Brain microvascular endothelial cell (primary cell): ENCODE data around the gene CREBZF.
"Not testable (repeated sequence)": the region's sequence is repeated elsewhere in the genome, so short reads cannot be mapped to it uniquely, and the experiment has no call there.

Source experiments
- DNase-seq: peaks from one replicate; pipeline ENCODE4 v3.0.0-alpha.2; 2020
- H3K27ac ChIP-seq: fragments of 250-450 bp; sonication (Bioruptor Pico); 2 replicates; pipeline ENCODE4 v1.5.1; 2020; ENCODE audit warnings: mild to moderate bottlenecking, moderate library complexity
- H3K27me3 ChIP-seq: fragments of 250-450 bp; sonication (Bioruptor Pico); replicated peaks from 2 replicates; pipeline ENCODE4 v1.5.1; 2020; ENCODE audit warnings: mild to moderate bottlenecking
- H3K36me3 ChIP-seq: fragments of 250-450 bp; sonication (Bioruptor Pico); replicated peaks from 2 replicates; pipeline ENCODE4 v1.5.1; 2020; ENCODE audit warnings: mild to moderate bottlenecking
- H3K4me3 ChIP-seq: 2 replicates; pipeline ENCODE4 v1.5.1; 2011; ENCODE audit warnings: low read depth, mild to moderate bottlenecking, control low read depth, low read length, moderate library complexity
- CTCF ChIP-seq: IDR thresholded peaks from 2 replicates; pipeline ENCODE4 v1.5.1; 2011; ENCODE audit warnings: low read depth, mild to moderate bottlenecking, moderate library complexity, low read length, control low read depth, inconsistent platforms; ENCODE audit errors: missing control alignments
- in situ Hi-C: cut with HindIII; loops from 2 replicates; pipeline ENCODE4 v1.10.0; 2017; ENCODE audit warnings: low sequenced_read_pairs, low pct_ligation_motif_present

The CREBZF gene

GRCh38 chr11:85626496-85626895 lies 38.4 kb downstream of the CREBZF start:
- DNase-seq, result no peak
- H3K27me3 ChIP-seq, result no peaks in the 10 kb centered on the region
- in situ Hi-C loops, result no loop called here
- no peak for TF ChIP-seq CTCF
- no peak overlapping the region for H3K27ac ChIP-seq
- no peak overlapping the region for H3K4me3 ChIP-seq
- no peaks in the 10 kb centered on the region for H3K36me3 ChIP-seq

GRCh38 chr11:85620256-85620655 lies 44.7 kb downstream of the CREBZF start:
- H3K4me3 ChIP-seq, result no peak overlapping the region
- H3K27me3 ChIP-seq, result no peaks in the 10 kb centered on the region
- TF ChIP-seq CTCF, result no peak
- DNase-seq, result no peak
- in situ Hi-C loops, result no loop called here
- no peak overlapping the region for H3K27ac ChIP-seq
- H3K36me3 ChIP-seq, result no peaks in the 10 kb centered on the region

GRCh38 chr11:85619499-85619898 lies 45.4 kb downstream of the CREBZF start:
- in situ Hi-C loops, result no loop called here
- no peaks in the 10 kb centered on the region for H3K27me3 ChIP-seq
- H3K27ac ChIP-seq, result no peak overlapping the region
- no peak for TF ChIP-seq CTCF
- no peaks in the 10 kb centered on the region for H3K36me3 ChIP-seq
- DNase-seq, result no peak
- H3K4me3 ChIP-seq, result no peak overlapping the region

- H3K36me3 ChIP-seq, H3K27ac ChIP-seq, in situ Hi-C loops, DNase-seq, H3K4me3 ChIP-seq, H3K27me3 ChIP-seq: not testable (repeated sequence)
These were observed 53.3 kb downstream of the CREBZF start for GRCh38 chr11:85611643-85612042.
